HFFc6 (cell line): ENCODE results near the gene PRDM16. TPM values are rescaled to one million over a fixed set of nuclear protein-coding genes. Genes with fewer than 3 reads are reported as not detected.

Source experiments
- DNase-seq: peaks from one replicate; pipeline ENCODE4 v3.0.0-alpha.2; 2018
- H3K27ac Mint-ChIP-seq: 2 replicates; pipeline ENCODE4 v1.8.0; 2020; ENCODE audit warnings: mild to moderate bottlenecking, mixed read lengths
- H3K27me3 Mint-ChIP-seq: 2 replicates; pipeline ENCODE4 v1.8.0; 2021; ENCODE audit warnings: mild to moderate bottlenecking, moderate library complexity, mixed read lengths; ENCODE audit not compliant: insufficient read depth
- H3K36me3 Mint-ChIP-seq: 2 replicates; pipeline ENCODE4 v1.8.0; 2021; ENCODE audit warnings: low read depth, mixed read lengths
- H3K4me1 Mint-ChIP-seq: 2 replicates; pipeline ENCODE4 v1.8.0; 2020; ENCODE audit warnings: low read depth, mixed read lengths
- H3K4me3 Mint-ChIP-seq: 2 replicates; pipeline ENCODE4 v1.8.0; 2020; ENCODE audit warnings: mild to moderate bottlenecking, moderate library complexity, mixed read lengths
- H3K9me3 Mint-ChIP-seq: 2 replicates; pipeline ENCODE4 v1.8.0; 2020; ENCODE audit warnings: mild to moderate bottlenecking, mixed read lengths
- CTCF ChIP-seq: fragments of 200-600 bp; sonication (generic); IDR thresholded peaks from 2 replicates; pipeline ENCODE4 v1.5.0; 2021; ENCODE audit warnings: antibody characterized with exemption, mild to moderate bottlenecking
- total RNA-seq, 6 experiments: library from RNA; stranded (reverse); fragmentation: NEBNext Ultra II Directional; extraction: Animal tissue kit (Norgen Biotek cat#: 25700); gene quantifications; 2 replicates in 1 of 6; 3 replicates in 5 of 6; pipeline ENCODE4 v1.2.3, GENCODE V29; 2021

PRDM16 gene
- total RNA-seq, 6 experiments from 2014 or later, result not detected

- Mint-ChIP-seq H3K36me3 (peaks cover 5% of the 10 kb centered on the region; the same call in 1 of the 2 replicates), H3K4me1 (peaks cover 28% of the 10 kb centered on the region), H3K9me3 (peaks cover 4% of the 10 kb centered on the region; the same call in 1 of the 2 replicates), H3K27ac (no peak overlapping the region), H3K27me3 (peaks cover 17% of the 10 kb centered on the region), H3K4me3 (no peak overlapping the region)
- no peak for TF ChIP-seq CTCF
- DNase-seq, result no peak
Observed at GRCh38 chr1:3308053-3308452, 239.1 kb downstream of the PRDM16 start.

GRCh38 chr1:3310718-3311400 lies 241.9 kb downstream of the PRDM16 start:
- H3K36me3 Mint-ChIP-seq, result peaks cover 5% of the 10 kb centered on the region; the same call in 1 of the 2 replicates
- no peak for TF ChIP-seq CTCF
- no peak overlapping the region for H3K4me3 Mint-ChIP-seq
- peaks cover 4% of the 10 kb centered on the region; the same call in 1 of the 2 replicates for H3K9me3 Mint-ChIP-seq
- H3K27ac Mint-ChIP-seq, result no peak overlapping the region
- H3K27me3 Mint-ChIP-seq, result no peaks in the 10 kb centered on the region; the same call in none of the 2 replicates
- no peak for DNase-seq
- H3K4me1 Mint-ChIP-seq, result peaks cover 54% of the 10 kb centered on the region

GRCh38 chr1:3311711-3312110 lies 242.7 kb downstream of the PRDM16 start:
- TF ChIP-seq CTCF, result no peak
- Mint-ChIP-seq H3K27ac (no peak overlapping the region; the same call in 1 of the 2 replicates), H3K36me3 (peaks cover 5% of the 10 kb centered on the region; the same call in 1 of the 2 replicates), H3K27me3 (no peaks in the 10 kb centered on the region; the same call in none of the 2 replicates), H3K9me3 (peaks cover 4% of the 10 kb centered on the region; the same call in 1 of the 2 replicates), H3K4me1 (peaks cover 51% of the 10 kb centered on the region), H3K4me3 (no peak overlapping the region)
- DNase-seq, result no peak

- Mint-ChIP-seq H3K36me3 (peaks cover 5% of the 10 kb centered on the region; the same call in 1 of the 2 replicates), H3K4me3 (no peak overlapping the region; the same call in 1 of the 2 replicates), H3K4me1 (peaks cover 45% of the 10 kb centered on the region), H3K27ac (peak overlapping the region; percentile 99), H3K9me3 (peaks cover 4% of the 10 kb centered on the region; the same call in 1 of the 2 replicates), H3K27me3 (no peaks in the 10 kb centered on the region; the same call in none of the 2 replicates)
- DNase-seq, result no peak
- no peak for TF ChIP-seq CTCF
Observed at GRCh38 chr1:3312310-3312897, 243.4 kb downstream of the PRDM16 start.

- H3K27me3 Mint-ChIP-seq, result no peaks in the 10 kb centered on the region; the same call in 1 of the 2 replicates
- peak; percentile 98 for DNase-seq
- H3K36me3 Mint-ChIP-seq, result peaks cover 5% of the 10 kb centered on the region; the same call in 1 of the 2 replicates
- peaks cover 41% of the 10 kb centered on the region for H3K4me1 Mint-ChIP-seq
- H3K27ac Mint-ChIP-seq, result peak overlapping the region; percentile 99
- H3K4me3 Mint-ChIP-seq, result peak overlapping the region; percentile 62
- no peak for TF ChIP-seq CTCF
- peaks cover 4% of the 10 kb centered on the region; the same call in 1 of the 2 replicates for H3K9me3 Mint-ChIP-seq
Observed at GRCh38 chr1:3312898-3313575, 244.0 kb downstream of the PRDM16 start.
